Measurements from ENCODE around the gene MTURN.

The MTURN gene

DNA sequence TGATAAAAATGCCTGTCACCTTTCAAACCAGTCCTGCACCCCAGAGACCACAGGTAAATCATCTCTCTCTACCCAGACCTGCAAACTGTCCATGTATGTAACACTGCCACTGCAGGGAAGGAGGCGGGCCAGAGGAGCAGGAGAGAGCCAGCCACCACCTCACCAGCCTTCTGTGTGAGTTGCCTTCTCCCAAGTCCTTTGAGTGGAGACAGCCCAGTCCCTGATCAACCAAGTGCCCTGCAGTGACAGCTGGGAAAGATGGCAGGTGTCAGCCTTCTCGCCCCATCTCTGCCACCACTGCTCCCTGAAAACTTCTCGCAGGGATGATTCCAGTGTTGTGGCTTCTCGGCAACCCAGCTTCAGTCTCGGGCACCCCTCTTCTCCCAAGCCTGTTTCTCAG, 42.4 kb downstream of the MTURN start:
- TF ChIP-seq, protein P1, sequence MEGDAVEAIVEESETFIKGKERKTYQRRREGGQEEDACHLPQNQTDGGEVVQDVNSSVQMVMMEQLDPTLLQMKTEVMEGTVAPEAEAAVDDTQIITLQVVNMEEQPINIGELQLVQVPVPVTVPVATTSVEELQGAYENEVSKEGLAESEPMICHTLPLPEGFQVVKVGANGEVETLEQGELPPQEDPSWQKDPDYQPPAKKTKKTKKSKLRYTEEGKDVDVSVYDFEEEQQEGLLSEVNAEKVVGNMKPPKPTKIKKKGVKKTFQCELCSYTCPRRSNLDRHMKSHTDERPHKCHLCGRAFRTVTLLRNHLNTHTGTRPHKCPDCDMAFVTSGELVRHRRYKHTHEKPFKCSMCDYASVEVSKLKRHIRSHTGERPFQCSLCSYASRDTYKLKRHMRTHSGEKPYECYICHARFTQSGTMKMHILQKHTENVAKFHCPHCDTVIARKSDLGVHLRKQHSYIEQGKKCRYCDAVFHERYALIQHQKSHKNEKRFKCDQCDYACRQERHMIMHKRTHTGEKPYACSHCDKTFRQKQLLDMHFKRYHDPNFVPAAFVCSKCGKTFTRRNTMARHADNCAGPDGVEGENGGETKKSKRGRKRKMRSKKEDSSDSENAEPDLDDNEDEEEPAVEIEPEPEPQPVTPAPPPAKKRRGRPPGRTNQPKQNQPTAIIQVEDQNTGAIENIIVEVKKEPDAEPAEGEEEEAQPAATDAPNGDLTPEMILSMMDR (IDR thresholded peaks at IDR 0.05; ENCODE audit: low read length, missing control alignments) = no peak

DNA sequence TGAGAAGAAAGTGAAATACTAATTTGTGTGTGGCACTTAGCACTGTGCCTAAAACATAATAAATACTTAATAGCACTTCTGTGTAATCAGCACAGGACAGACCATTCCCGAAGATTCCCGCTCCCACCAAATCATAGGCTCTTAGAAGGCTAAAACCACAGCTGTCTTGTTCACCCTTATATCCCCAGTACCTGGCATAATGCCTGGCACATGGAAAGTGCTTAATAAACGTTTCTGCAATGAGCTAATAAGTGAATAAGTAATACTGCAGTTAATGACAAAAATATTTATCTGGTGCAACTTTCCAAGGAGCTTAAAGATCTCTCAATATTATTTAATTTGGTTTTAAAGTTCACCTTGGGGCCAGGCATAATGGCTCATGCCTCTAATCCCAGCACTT, 43.2 kb downstream of the MTURN start:
- TF ChIP-seq, protein P1 (IDR thresholded peaks at IDR 0.05; ENCODE audit: low read length, missing control alignments) = no peak

More for the DNA sequence above, 42.4 kb downstream of the MTURN start:
- DNase-seq (ENCODE audit: low read depth) = no peak
- no peak overlapping the region for H3K4me3 ChIP-seq (replicated peaks; ENCODE audit: low read depth, low read length)

DNA sequence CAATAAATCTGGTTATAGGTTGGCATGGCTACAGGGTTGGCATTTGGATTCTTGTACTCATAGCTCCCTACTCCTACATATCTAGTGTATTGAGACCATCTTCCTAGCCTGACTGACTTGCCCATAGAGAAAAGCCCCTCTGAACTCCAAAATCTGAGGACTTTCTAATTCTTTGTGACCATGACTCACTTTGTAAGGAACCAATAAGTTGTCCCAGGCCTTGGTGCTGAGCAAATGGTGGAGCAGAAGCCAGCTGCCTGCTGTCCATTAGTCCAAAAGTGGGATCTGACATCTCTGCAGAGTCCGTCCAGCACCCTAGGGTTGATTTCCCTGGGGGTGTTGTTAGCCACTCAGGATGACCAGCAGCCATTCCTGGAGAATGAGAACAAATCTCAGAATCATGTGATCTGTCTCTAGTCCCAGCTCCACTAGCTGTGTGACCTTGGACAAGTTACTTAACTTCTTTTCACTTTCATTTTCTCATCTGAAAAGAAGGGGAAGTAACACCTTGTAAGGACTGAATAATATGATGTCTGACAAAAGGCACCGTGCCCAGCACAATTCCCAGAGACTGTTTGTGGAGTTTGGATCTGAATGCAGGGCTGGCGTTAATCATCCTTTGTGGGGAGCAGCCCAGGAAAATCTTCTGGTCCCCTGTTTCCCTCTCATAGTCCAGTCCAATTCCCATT, 44.1 kb downstream of the MTURN start:
- DNase-seq (ENCODE audit: low read depth) = no peak
- H3K4me3 ChIP-seq (replicated peaks; ENCODE audit: low read depth, low read length) = no peak overlapping the region

More for the DNA sequence above, 43.2 kb downstream of the MTURN start:
- DNase-seq (ENCODE audit: low read depth) = no peak
- H3K4me3 ChIP-seq (replicated peaks; ENCODE audit: low read depth, low read length) = no peak overlapping the region

DNA sequence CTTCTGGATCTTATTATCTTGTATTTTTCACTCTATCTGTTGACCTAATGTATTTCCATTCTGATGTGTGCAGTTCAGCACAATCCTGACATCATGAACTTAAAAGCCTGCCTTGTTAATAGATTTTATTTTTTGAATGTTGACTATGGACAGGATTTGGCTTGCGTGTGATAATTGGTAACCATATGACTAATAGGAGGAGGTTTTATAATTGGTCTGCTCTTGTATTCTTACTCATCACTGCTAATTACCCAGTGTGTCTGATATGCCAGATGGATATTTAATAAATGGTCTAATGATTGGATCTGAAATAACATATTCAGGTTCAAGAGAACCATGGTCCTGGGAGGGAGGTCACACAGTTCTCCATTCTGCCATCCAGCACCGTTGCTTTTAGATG, 45.9 kb downstream of the MTURN start:
- TF ChIP-seq, protein P1 (IDR thresholded peaks at IDR 0.05; ENCODE audit: low read length, missing control alignments) = no peak
- no peak overlapping the region for H3K4me3 ChIP-seq (replicated peaks; ENCODE audit: low read depth, low read length)
- no peak for DNase-seq (ENCODE audit: low read depth)

More for the DNA sequence above, 44.1 kb downstream of the MTURN start:
- TF ChIP-seq, protein P1 (IDR thresholded peaks at IDR 0.05; ENCODE audit: low read length, missing control alignments) = no peak

DNA sequence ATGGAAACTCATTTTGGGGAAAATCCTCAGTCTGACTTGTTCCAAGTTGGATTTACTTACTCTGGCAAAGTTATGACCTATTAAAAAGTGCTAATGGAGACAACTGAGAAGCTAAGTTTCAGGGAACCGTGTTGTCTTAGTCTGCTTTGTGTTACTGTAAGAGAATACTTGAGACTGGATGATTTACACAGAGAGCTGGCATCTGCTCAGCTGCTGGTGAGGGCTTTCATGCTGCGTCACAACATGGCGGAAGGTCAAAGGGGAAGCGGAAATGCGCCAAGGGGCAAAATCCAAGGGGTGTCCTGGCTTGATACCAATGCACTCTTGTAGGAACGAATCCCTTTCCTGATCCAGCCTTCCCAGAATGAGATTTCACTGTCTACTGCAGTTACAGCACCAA, 46.4 kb downstream of the MTURN start:
- TF ChIP-seq, protein P1 (IDR thresholded peaks at IDR 0.05; ENCODE audit: low read length, missing control alignments) = no peak

DNA sequence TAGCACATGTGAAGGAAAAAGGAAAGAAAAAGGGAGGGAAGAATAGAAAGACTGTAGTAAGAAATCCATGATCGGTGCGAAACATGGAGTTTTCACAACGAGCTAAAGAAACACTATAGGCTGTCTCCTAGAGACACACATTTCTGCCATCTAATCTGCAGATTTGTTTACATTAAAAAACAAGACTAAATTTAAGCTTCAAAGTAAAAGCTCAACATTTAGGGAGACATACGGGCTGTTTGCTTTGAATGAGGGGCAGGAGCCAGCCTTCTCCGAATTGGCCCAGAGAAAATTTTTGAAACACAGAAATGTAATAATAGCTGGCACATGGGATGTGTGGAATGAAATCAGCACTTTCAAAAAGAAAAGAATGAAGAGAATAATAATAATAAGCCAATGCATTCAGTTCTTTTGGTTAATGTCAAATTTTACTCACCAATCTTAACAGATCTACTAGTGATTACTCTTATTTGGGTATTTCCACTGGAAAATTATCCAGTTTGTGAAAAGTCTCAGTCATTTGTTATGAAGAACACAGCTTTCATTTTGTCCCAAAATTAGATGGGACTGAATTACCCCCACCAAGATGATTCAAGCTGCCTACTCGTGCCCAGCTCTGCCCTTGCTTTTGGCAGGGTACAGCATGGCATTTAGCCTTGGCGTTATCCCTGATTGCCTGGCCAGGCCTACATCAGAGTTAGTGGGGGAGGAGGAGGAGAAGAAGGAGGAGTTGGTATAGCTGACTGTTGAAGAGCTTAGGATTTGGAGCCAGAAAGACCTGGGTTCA, 47.1 kb downstream of the MTURN start:
- TF ChIP-seq, protein P1 (IDR thresholded peaks at IDR 0.05; ENCODE audit: low read length, missing control alignments) = no peak
- no peak overlapping the region for H3K4me3 ChIP-seq (replicated peaks; ENCODE audit: low read depth, low read length)
- no peak for DNase-seq (ENCODE audit: low read depth)

More for the DNA sequence above, 46.4 kb downstream of the MTURN start:
- H3K4me3 ChIP-seq (replicated peaks; ENCODE audit: low read depth, low read length) = no peak overlapping the region
- no peak for DNase-seq (ENCODE audit: low read depth)

Measured in fibroblast of pulmonary artery (primary cell).